GM21786 (cell line): ENCODE measurements around the gene TRIM65.
"Not testable (repeated sequence)": the region's sequence is repeated elsewhere in the genome, so short reads cannot be mapped to it uniquely, and the experiment has no call there.

Experiments
- ATAC-seq: cut with Tn5 transposase; IDR thresholded peaks from one replicate; pipeline ENCODE4 v1.9.1; 2021; ENCODE audit not compliant: unreplicated experiment

Gene TRIM65

GRCh38 chr17:75854101-75854748 lies 42.5 kb downstream of the TRIM65 start:
- no peak for ATAC-seq

- no peak for ATAC-seq
These were observed 43.3 kb downstream of the TRIM65 start for GRCh38 chr17:75853433-75853832.

GRCh38 chr17:75851693-75851991 lies 45.1 kb downstream of the TRIM65 start:
- ATAC-seq, result not testable (repeated sequence)

GRCh38 chr17:75850928-75851692 lies 45.6 kb downstream of the TRIM65 start:
- ATAC-seq, result no peak

- ATAC-seq, result no peak
These were observed 47.0 kb downstream of the TRIM65 start for GRCh38 chr17:75849724-75850123.

- no peak for ATAC-seq
These were observed 47.5 kb downstream of the TRIM65 start for GRCh38 chr17:75849279-75849646.

GRCh38 chr17:75848523-75849278 lies 48.0 kb downstream of the TRIM65 start:
- no peak for ATAC-seq

- ATAC-seq, result no peak
These were observed 48.9 kb downstream of the TRIM65 start for GRCh38 chr17:75847614-75848522.

GRCh38 chr17:75846692-75847613 lies 49.8 kb downstream of the TRIM65 start:
- no peak for ATAC-seq

- no peak for ATAC-seq
These were observed 50.6 kb downstream of the TRIM65 start for GRCh38 chr17:75845933-75846691.

- peak; percentile 75 for ATAC-seq
These were observed 51.6 kb downstream of the TRIM65 start for GRCh38 chr17:75845058-75845711.

GRCh38 chr17:75844530-75845057 lies 52.2 kb downstream of the TRIM65 start:
- peak; percentile 9 for ATAC-seq

- no peak for ATAC-seq
These were observed 52.9 kb downstream of the TRIM65 start, which contains the start of gene UNC13D for GRCh38 chr17:75843577-75844529. Gene UNC13D, minus strand, starts transcription at chr17:75844404. Its CDS starts 67 bp downstream, at chr17:75844337.

GRCh38 chr17:75842963-75843576 lies 53.7 kb downstream of the TRIM65 start:
- no peak for ATAC-seq

GRCh38 chr17:75842411-75842810 lies 54.3 kb downstream of the TRIM65 start:
- ATAC-seq, result no peak

GRCh38 chr17:75840799-75841164 lies 56.0 kb downstream of the TRIM65 start:
- ATAC-seq, result no peak
